T follicular helper cell (primary cell): ENCODE measurements around the gene CNBD2.
A peak's percentile ranks its signal among the peaks of the same experiment; 100 is the strongest.
"Not testable (repeated sequence)": the region's sequence is repeated elsewhere in the genome, so short reads cannot be mapped to it uniquely, and the experiment has no call there.

Experiments
- DNase-seq: peaks from one replicate; pipeline ENCODE4 v3.0.0-alpha.2; 2020; ENCODE audit warnings: low read depth

The CNBD2 gene

GRCh38 chr20:36063916-36064657 is 95.7 kb downstream of the CNBD2 start:
- DNase-seq, result no peak

- peak; percentile 89 for DNase-seq
These were observed 96.5 kb downstream of the CNBD2 start for GRCh38 chr20:36064658-36065426.

- no peak for DNase-seq
These were observed 97.1 kb downstream of the CNBD2 start for GRCh38 chr20:36065427-36065998.

- DNase-seq, result no peak
These were observed 98.4 kb downstream of the CNBD2 start for GRCh38 chr20:36066777-36067176.

GRCh38 chr20:36068526-36068925 is 100.1 kb downstream of the CNBD2 start:
- DNase-seq, result not testable (repeated sequence)

- no peak for DNase-seq
These were observed 102.1 kb downstream of the CNBD2 start for GRCh38 chr20:36070451-36070850.

GRCh38 chr20:36071848-36072247 is 103.5 kb downstream of the CNBD2 start:
- no peak for DNase-seq

GRCh38 chr20:36074983-36075382 is 106.6 kb downstream of the CNBD2 start:
- no peak for DNase-seq

GRCh38 chr20:36077762-36078161 is 109.4 kb downstream of the CNBD2 start:
- DNase-seq, result not testable (repeated sequence)

GRCh38 chr20:36079486-36079885 is 111.1 kb downstream of the CNBD2 start:
- DNase-seq, result no peak

- DNase-seq, result not testable (repeated sequence)
These were observed 111.6 kb downstream of the CNBD2 start for GRCh38 chr20:36079984-36080383.
